ENCODE data around the gene KIF21A. TPM values are rescaled to one million over a fixed set of nuclear protein-coding genes. Genes with fewer than 3 reads are reported as not detected.

The KIF21A gene
- polyA plus RNA-seq (2012; rRNA removed), result 3.6 and 7.2 TPM in 2 replicates
- 8.8 and 11.7 TPM in 2 replicates for polyA plus RNA-seq (2012; cell fraction: cytosol; rRNA removed)
- 5.3 and 9.8 TPM in 2 replicates for polyA plus RNA-seq (2012; cell fraction: nucleus; rRNA removed)

GRCh38 chr12:39443081-39443928 is at the start of gene KIF21A:
KIF21A (minus strand) TSS chr12:39443120; CDS start chr12:39442970, 150 bp downstream.
- Histone ChIP-seq H4K20me1 (ENCODE audit: insufficient read depth) (no peaks in the 10 kb centered on the region), H3K27ac (ENCODE audit: low read depth in 2 of 2, low read length in 1 of 2) (peak within 1 kb of the TSS; percentile 58 to 96), H3K9me3 (no peaks in the 10 kb centered on the region), H3K4me3 (ENCODE audit: low read depth in 2 of 2, low read length in 1 of 2) (peak within 1 kb of the TSS; percentile 87 to 93), H3K4me2 (peak within 1 kb of the TSS; percentile 98), H3K27me3 (ENCODE audit: insufficient read depth) (no peaks in the 10 kb centered on the region), H2AFZ (ENCODE audit: low read depth) (peak within 1 kb of the TSS; percentile 92), H3K79me2 (ENCODE audit: insufficient read depth) (peaks cover 4% of the 10 kb centered on the region; the same call in 1 of the 2 replicates), H3K9ac (peak within 1 kb of the TSS; percentile 75), H3K4me1 (ENCODE audit: control insufficient read depth in 1 of 2, insufficient read depth in 2 of 2, low read depth in 1 of 2, low read length in 1 of 2) (peaks cover 4 to 11% of the 10 kb centered on the region in 2 experiments; a peak in 2 of 4 replicates), H3K36me3 (replicated peaks in 1 of 2; ENCODE audit: control insufficient read depth in 1 of 2, insufficient read depth in 2 of 2, low read length in 1 of 2) (no peaks in the 10 kb centered on the region), H3F3A (replicated peaks; ENCODE audit: insufficient read depth) (peaks cover 12% of the 10 kb centered on the region), H3K9me2 (no peaks in the 10 kb centered on the region)
- peak; percentile 93 for DNase-seq
- ChIA-PET CTCF (interaction anchor here (0.6 to 2.3 kb wide), 19 partner anchors 9 to 249 kb away, joined by 3 to 11 read pairs (median 4); partner anchors contain the start of gene ABCD2), POLR2A (interaction anchor here (0.5 to 1.8 kb wide), 12 partner anchors 19 to 176 kb away, joined by 3 to 8 read pairs (median 4); partner anchors contain the start of gene ABCD2)
- 5% methylated on average over 9 of the region's 72 CpGs for WGBS (ENCODE audit: low lambda C conversion rate)
- no peak for TF ChIP-seq TCF12 (IDR thresholded peaks at IDR 0.05)
- peak; percentile 31; the same call in 1 of the 2 replicates for TF ChIP-seq FOSL2 (IDR thresholded peaks at IDR 0.05; ENCODE audit: borderline replicate concordance, low read depth)
- 0 out of 2 replicates have a peak, but pooled peaks have one; percentile 18 for TF ChIP-seq SMC3 (IDR thresholded peaks at IDR 0.05; ENCODE audit: low read depth, low read length)
- no peak for TF ChIP-seq RFX5 (IDR thresholded peaks at IDR 0.05; ENCODE audit: low read length)
- TF ChIP-seq FOXJ3 (CRISPR knock-in tag; IDR thresholded peaks at IDR 0.05), result peak; percentile 65; the same call in 1 of the 2 replicates
- 0 out of 2 replicates have a peak, but pooled peaks have one; percentile 31 for TF ChIP-seq SIN3A (IDR thresholded peaks at IDR 0.05; ENCODE audit: borderline replicate concordance, low read depth, low read length)
- no peak for TF ChIP-seq ELF1 (IDR thresholded peaks at IDR 0.05)
- TF ChIP-seq PBX3 (IDR thresholded peaks at IDR 0.05), result no peak; the same call in 1 of the 2 replicates
- TF ChIP-seq USF2 (IDR thresholded peaks at IDR 0.05; ENCODE audit: borderline replicate concordance, low read depth, low read length), result no peak
- peak; percentile 79; the same call in 1 of the 2 replicates for TF ChIP-seq TAF1 (IDR thresholded peaks at IDR 0.05; ENCODE audit: borderline replicate concordance, low read depth, low read length)
- TF ChIP-seq POLR2AphosphoS5 (IDR thresholded peaks at IDR 0.05; ENCODE audit: low read depth, low read length), result no peak; the same call in none of the 2 replicates
- no peak for TF ChIP-seq MAX (IDR thresholded peaks at IDR 0.05; ENCODE audit: low read depth)
- 0 out of 2 replicates have a peak, but pooled peaks have one; percentile 10 for TF ChIP-seq JUND (IDR thresholded peaks at IDR 0.05)
- peak; percentile 85 for TF ChIP-seq CHD2 (IDR thresholded peaks at IDR 0.05; ENCODE audit: low read length, partially characterized antibody)
- TF ChIP-seq MXI1 (IDR thresholded peaks at IDR 0.05; ENCODE audit: low read depth, low read length), result peak; percentile 24
- TF ChIP-seq IRF3 (IDR thresholded peaks at IDR 0.05; ENCODE audit: low read depth, low read length), result no peak
- peak; percentile 29; the same call in 1 of the 2 replicates for TF ChIP-seq RAD21 (IDR thresholded peaks at IDR 0.05; ENCODE audit: low read length)
- no peak for TF ChIP-seq MEF2A (IDR thresholded peaks at IDR 0.05; ENCODE audit: borderline replicate concordance, low read depth)
- no peak for TF ChIP-seq GABPA (IDR thresholded peaks at IDR 0.05; ENCODE audit: low read depth)
- TF ChIP-seq RCOR1 (IDR thresholded peaks at IDR 0.05; ENCODE audit: low read length), result no peak; the same call in 1 of the 2 replicates
- TF ChIP-seq GATA2 (CRISPR knock-in tag; IDR thresholded peaks at IDR 0.05), result no peak
- no peak for TF ChIP-seq NFIC (IDR thresholded peaks at IDR 0.05; ENCODE audit: borderline replicate concordance)
- TF ChIP-seq EP300 (IDR thresholded peaks at IDR 0.05; ENCODE audit: borderline replicate concordance in 1 of 2, low read depth in 1 of 2, low read length in 1 of 2), result peak; percentile 5 to 36; a peak in 1 of 4 replicates
- TF ChIP-seq FOXM1 (IDR thresholded peaks at IDR 0.05; ENCODE audit: low read depth), result no peak
- TF ChIP-seq YY1 (IDR thresholded peaks at IDR 0.05; ENCODE audit: low read depth), result peak; percentile 47; the same call in 1 of the 2 replicates
- peak; percentile 50 for TF ChIP-seq CTCF (IDR thresholded peaks at IDR 0.05)
- TF ChIP-seq USF1 (IDR thresholded peaks at IDR 0.05; ENCODE audit: borderline replicate concordance, low read depth), result no peak

Measured in SK-N-SH (cell line).